ENCODE measurements around the gene SIK3. TPM values are rescaled to one million over a fixed set of nuclear protein-coding genes. Genes with fewer than 3 reads are reported as not detected.
"Not testable (repeated sequence)": the region's sequence is repeated elsewhere in the genome, so short reads cannot be mapped to it uniquely, and the experiment has no call there.

Gene SIK3
- total RNA-seq, 4 donors from 2014 or later: 31.7 to 56.1 (median 45.3) TPM

GRCh38 chr11:117130879-117131278 lies 32.7 kb upstream of the SIK3 start:
- ATAC-seq: no peak
- no peak overlapping the region for H3K4me3 ChIP-seq
- TF ChIP-seq EP300 (IDR thresholded peaks at IDR 0.05) (no peak), POLR2A (IDR thresholded peaks at IDR 0.05) (no peak), POLR2AphosphoS5 (IDR thresholded peaks at IDR 0.05) (no peak), CTCF (IDR thresholded peaks at IDR 0.05) (no peak)
- 81 to 90% methylated on average over 4 to 7 of the region's 7 CpGs for WGBS, 2 donors (ENCODE audit: low coverage in 1 of 2)
- H3K27ac ChIP-seq: no peak overlapping the region
- no peaks in the 10 kb centered on the region for H3K9me3 ChIP-seq
- no peaks in the 10 kb centered on the region for H3K4me1 ChIP-seq
- no peaks in the 10 kb centered on the region for H3K36me3 ChIP-seq
- H3K27me3 ChIP-seq: peaks cover 3% of the 10 kb centered on the region

- not testable (repeated sequence) for H3K27me3 ChIP-seq, H3K27ac ChIP-seq, ATAC-seq, H3K9me3 ChIP-seq, H3K4me1 ChIP-seq, H3K36me3 ChIP-seq, H3K4me3 ChIP-seq
- 94% methylated on average over 2 to 5 of the region's 7 CpGs for WGBS, 2 donors (ENCODE audit: low coverage in 1 of 2)
Observed at GRCh38 chr11:117130396-117130795, 32.2 kb upstream of the SIK3 start.

GRCh38 chr11:117128289-117128688 lies 30.1 kb upstream of the SIK3 start:
- Histone ChIP-seq H3K36me3 (no peaks in the 10 kb centered on the region), H3K4me3 (no peak overlapping the region), H3K9me3 (no peaks in the 10 kb centered on the region), H3K27ac (no peak overlapping the region), H3K27me3 (peaks cover 3% of the 10 kb centered on the region), H3K4me1 (no peaks in the 10 kb centered on the region)
- no peak for ATAC-seq
- 72 to 80% methylated on average over 3 to 4 of the region's 4 CpGs for WGBS, 2 donors (ENCODE audit: low coverage in 1 of 2)
- TF ChIP-seq EP300 (IDR thresholded peaks at IDR 0.05) (no peak), CTCF (IDR thresholded peaks at IDR 0.05) (no peak), POLR2A (IDR thresholded peaks at IDR 0.05) (no peak), POLR2AphosphoS5 (IDR thresholded peaks at IDR 0.05) (no peak)

- Histone ChIP-seq H3K9me3 (no peaks in the 10 kb centered on the region), H3K4me3 (no peak overlapping the region), H3K27me3 (peaks cover 3% of the 10 kb centered on the region), H3K4me1 (no peaks in the 10 kb centered on the region), H3K36me3 (no peaks in the 10 kb centered on the region), H3K27ac (no peak overlapping the region)
- TF ChIP-seq CTCF (IDR thresholded peaks at IDR 0.05) (no peak), POLR2A (IDR thresholded peaks at IDR 0.05) (no peak)
- 73 to 76% methylated on average over 4 to 6 of the region's 6 CpGs for WGBS, 2 donors (ENCODE audit: low coverage in 1 of 2)
- no peak for ATAC-seq
Observed at GRCh38 chr11:117127171-117127901, 29.1 kb upstream of the SIK3 start.

GRCh38 chr11:117126223-117126965 lies 28.2 kb upstream of the SIK3 start:
- no peak overlapping the region for H3K4me3 ChIP-seq
- H3K4me1 ChIP-seq: no peaks in the 10 kb centered on the region
- no peaks in the 10 kb centered on the region for H3K9me3 ChIP-seq
- H3K36me3 ChIP-seq: no peaks in the 10 kb centered on the region
- no peak for ATAC-seq
- TF ChIP-seq POLR2AphosphoS5 (IDR thresholded peaks at IDR 0.05): no peak
- no peak for TF ChIP-seq POLR2A (IDR thresholded peaks at IDR 0.05)
- no peak for TF ChIP-seq CTCF (IDR thresholded peaks at IDR 0.05)
- no peak for TF ChIP-seq EP300 (IDR thresholded peaks at IDR 0.05)
- no peak overlapping the region for H3K27ac ChIP-seq
- WGBS, 2 donors (ENCODE audit: low coverage in 1 of 2): 74 to 80% methylated on average over 2 to 5 of the region's 7 CpGs
- H3K27me3 ChIP-seq: peaks cover 3% of the 10 kb centered on the region

All from gastroesophageal sphincter (tissue), 4 donors.